Measurements from ENCODE around the gene INPP5D.

DNA sequence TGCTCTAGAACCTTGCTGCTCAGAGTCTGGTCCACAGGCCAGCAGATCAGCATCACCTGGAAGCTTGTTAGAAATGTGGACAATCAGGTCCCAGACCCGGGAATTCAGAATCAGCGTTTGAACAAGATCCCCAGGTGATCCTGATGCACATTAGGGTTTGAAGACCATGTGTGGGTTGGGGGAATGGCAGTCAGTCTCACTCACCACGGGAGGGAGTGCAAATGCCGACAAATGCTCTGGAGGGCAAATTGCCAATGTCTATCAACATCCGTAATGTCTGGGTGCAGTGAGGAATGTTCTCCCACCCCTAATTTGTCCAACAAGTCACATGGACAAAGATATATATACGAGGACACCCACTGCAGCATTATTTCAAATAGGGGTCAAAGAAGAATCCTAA is 34.5 kb downstream of the INPP5D start:
- no peak for TF ChIP-seq POLR2A (IDR thresholded peaks at IDR 0.05)
- TF ChIP-seq, protein P1, sequence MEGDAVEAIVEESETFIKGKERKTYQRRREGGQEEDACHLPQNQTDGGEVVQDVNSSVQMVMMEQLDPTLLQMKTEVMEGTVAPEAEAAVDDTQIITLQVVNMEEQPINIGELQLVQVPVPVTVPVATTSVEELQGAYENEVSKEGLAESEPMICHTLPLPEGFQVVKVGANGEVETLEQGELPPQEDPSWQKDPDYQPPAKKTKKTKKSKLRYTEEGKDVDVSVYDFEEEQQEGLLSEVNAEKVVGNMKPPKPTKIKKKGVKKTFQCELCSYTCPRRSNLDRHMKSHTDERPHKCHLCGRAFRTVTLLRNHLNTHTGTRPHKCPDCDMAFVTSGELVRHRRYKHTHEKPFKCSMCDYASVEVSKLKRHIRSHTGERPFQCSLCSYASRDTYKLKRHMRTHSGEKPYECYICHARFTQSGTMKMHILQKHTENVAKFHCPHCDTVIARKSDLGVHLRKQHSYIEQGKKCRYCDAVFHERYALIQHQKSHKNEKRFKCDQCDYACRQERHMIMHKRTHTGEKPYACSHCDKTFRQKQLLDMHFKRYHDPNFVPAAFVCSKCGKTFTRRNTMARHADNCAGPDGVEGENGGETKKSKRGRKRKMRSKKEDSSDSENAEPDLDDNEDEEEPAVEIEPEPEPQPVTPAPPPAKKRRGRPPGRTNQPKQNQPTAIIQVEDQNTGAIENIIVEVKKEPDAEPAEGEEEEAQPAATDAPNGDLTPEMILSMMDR (IDR thresholded peaks at IDR 0.05): no peak
